PFSK-1 (cell line): ENCODE results near the gene ACAP3.

Experiments
- POLR2AphosphoS5 ChIP-seq: IDR thresholded peaks from 2 replicates; pipeline ENCODE4 v1.6.1; 2012; ENCODE audit warnings: low read depth, mild to moderate bottlenecking, control low read depth, low read length, moderate library complexity
- SIN3A ChIP-seq: IDR thresholded peaks from 2 replicates; pipeline ENCODE4 v1.6.1; 2012; ENCODE audit warnings: mild to moderate bottlenecking, low read length, moderate library complexity, borderline replicate concordance; ENCODE audit not compliant: insufficient read depth
- TAF1 ChIP-seq: IDR thresholded peaks from 2 replicates; pipeline ENCODE4 v1.6.1; 2012; ENCODE audit warnings: low read length, control low read depth, borderline replicate concordance; ENCODE audit not compliant: insufficient read depth
- TF ChIP-seq, protein P1 (sequence below), 2 experiments: IDR thresholded peaks; 2 replicates each; pipeline versions ENCODE4 v1.6.1 to v1.8.0; 2011 to 2012; ENCODE audit warnings: low read depth in 2 of 2, low read length in 2 of 2, control low read depth in 1 of 2, inconsistent platforms in 1 of 2, mild to moderate bottlenecking in 1 of 2, moderate library complexity in 1 of 2; ENCODE audit not compliant: insufficient read depth in 1 of 2

DNA sequence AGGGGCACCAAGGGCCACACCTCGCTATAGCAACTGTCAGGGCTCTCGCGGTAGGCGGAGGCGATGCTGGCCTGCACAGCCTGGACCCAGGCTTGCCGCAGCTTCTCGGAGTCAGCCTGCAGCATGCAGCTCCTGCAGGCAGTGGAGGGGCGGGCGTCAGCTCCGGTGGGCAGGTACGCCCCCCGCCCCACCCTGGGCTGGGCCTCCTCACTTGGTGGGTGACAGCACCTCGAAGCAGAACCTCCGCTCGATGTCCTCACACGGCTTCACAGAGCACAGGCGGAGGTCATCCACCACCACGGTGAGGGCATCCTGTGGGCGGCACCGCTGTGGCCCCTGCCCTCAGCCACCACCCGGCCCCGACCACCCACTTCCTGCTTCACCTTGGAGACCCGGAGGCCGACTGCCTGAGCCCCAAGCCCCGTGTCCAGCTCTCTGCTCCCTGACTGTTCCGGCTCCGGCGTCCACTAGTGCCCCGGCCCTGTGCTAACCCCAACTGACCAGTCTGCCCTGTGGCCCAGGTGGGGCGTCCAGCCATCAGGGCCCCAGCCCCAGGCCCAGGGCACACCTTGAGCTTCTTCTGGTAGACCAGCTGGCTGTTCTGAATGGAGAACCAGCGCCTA lies 9.8 kb downstream of the ACAP3 start:
- TF ChIP-seq, protein P1, sequence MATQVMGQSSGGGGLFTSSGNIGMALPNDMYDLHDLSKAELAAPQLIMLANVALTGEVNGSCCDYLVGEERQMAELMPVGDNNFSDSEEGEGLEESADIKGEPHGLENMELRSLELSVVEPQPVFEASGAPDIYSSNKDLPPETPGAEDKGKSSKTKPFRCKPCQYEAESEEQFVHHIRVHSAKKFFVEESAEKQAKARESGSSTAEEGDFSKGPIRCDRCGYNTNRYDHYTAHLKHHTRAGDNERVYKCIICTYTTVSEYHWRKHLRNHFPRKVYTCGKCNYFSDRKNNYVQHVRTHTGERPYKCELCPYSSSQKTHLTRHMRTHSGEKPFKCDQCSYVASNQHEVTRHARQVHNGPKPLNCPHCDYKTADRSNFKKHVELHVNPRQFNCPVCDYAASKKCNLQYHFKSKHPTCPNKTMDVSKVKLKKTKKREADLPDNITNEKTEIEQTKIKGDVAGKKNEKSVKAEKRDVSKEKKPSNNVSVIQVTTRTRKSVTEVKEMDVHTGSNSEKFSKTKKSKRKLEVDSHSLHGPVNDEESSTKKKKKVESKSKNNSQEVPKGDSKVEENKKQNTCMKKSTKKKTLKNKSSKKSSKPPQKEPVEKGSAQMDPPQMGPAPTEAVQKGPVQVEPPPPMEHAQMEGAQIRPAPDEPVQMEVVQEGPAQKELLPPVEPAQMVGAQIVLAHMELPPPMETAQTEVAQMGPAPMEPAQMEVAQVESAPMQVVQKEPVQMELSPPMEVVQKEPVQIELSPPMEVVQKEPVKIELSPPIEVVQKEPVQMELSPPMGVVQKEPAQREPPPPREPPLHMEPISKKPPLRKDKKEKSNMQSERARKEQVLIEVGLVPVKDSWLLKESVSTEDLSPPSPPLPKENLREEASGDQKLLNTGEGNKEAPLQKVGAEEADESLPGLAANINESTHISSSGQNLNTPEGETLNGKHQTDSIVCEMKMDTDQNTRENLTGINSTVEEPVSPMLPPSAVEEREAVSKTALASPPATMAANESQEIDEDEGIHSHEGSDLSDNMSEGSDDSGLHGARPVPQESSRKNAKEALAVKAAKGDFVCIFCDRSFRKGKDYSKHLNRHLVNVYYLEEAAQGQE (IDR thresholded peaks at IDR 0.05; ENCODE audit: insufficient read depth in 1 of 2, low read depth in 2 of 2, low read length in 2 of 2) = no peak
- TF ChIP-seq SIN3A = no peak
- no peak for TF ChIP-seq POLR2AphosphoS5
- no peak for TF ChIP-seq TAF1
